Heart left ventricle (tissue), 16 donors: ENCODE data around the gene PLK3. TPM values are rescaled to one million over a fixed set of nuclear protein-coding genes. Genes with fewer than 3 reads are reported as not detected.

Source experiments
- ATAC-seq, 4 donors: fragments of 200-7000 bp; cut with Tn5 transposase; one replicate each; pipeline ENCODE4 v1.9.1; 2020 to 2022; ENCODE audit warnings: moderate library complexity in 4 of 4, mild to moderate bottlenecking in 3 of 4, moderate number of reproducible peaks in 1 of 4
- DNase-seq, 5 donors: peaks; one replicate each; pipeline ENCODE4 v3.0.0-alpha.2; 2020
- H3K27ac ChIP-seq, 12 donors: fragments of 200-600 bp; sonication (generic) in 4 of 12; one replicate each; pipeline versions ENCODE4 v1.5.0 to v1.8.0; 2016 to 2022; ENCODE audit warnings: mild to moderate bottlenecking in 2 of 12
- H3K27me3 ChIP-seq, 9 donors: fragments of 200-600 bp; sonication (generic) in 2 of 9; one replicate each; pipeline versions ENCODE4 v1.5.1 to v1.8.0; 2016 to 2022; ENCODE audit warnings: mild to moderate bottlenecking in 3 of 9
- H3K36me3 ChIP-seq, 9 donors: fragments of 200-600 bp; sonication (generic) in 2 of 9; one replicate each; pipeline versions ENCODE4 v1.5.0 to v1.8.0; 2018 to 2022; ENCODE audit warnings: mild to moderate bottlenecking in 2 of 9
- H3K4me1 ChIP-seq, 12 donors: fragments of 200-600 bp; sonication (generic) in 4 of 12; one replicate each; pipeline versions ENCODE4 v1.5.0 to v1.8.0; 2016 to 2022; ENCODE audit warnings: mild to moderate bottlenecking in 3 of 12
- H3K4me3 ChIP-seq, 12 donors: fragments of 200-600 bp; sonication (generic) in 4 of 12; one replicate each; pipeline versions ENCODE4 v1.5.0 to v1.8.0; 2017 to 2022; ENCODE audit warnings: mild to moderate bottlenecking in 9 of 12, moderate library complexity in 4 of 12
- H3K9me3 ChIP-seq, 12 donors: fragments of 200-600 bp; sonication (generic) in 4 of 12; one replicate each; pipeline versions ENCODE4 v1.5.0 to v1.8.0; 2016 to 2022; ENCODE audit warnings: mild to moderate bottlenecking in 1 of 12
- POLR2A ChIP-seq, 2 donors: fragments of 450-650 bp; IDR thresholded peaks; one replicate each; pipeline ENCODE4 v1.6.1; 2017; ENCODE audit warnings: antibody characterized with exemption in 2 of 2, mild to moderate bottlenecking in 2 of 2, moderate library complexity in 2 of 2
- WGBS, 4 donors: extraction: QIAGEN DNeasy Blood & Tissue Kit in 2 of 4; methylation state at CpG; one replicate each; pipeline versions ENCODE4 v1.1.5 to v1.1.7; 2013 to 2018; 5-methylcytosine and 5-hydroxymethylcytosine counted together
- intact Hi-C, 10 donors: fragments of 100-400 bp; cut with DNase I; formaldehyde crosslinking; loops; one replicate each; pipeline versions ENCODE4 v1.11.1 to v1.14.2; 2022
- polyA plus RNA-seq, 2 donors: library from polyadenylated mRNA; stranded (reverse); fragments of 200-250 nt; gene quantifications; one replicate each; pipeline ENCODE4 v1.2.3, GENCODE V29; 2013
- total RNA-seq, 9 donors: library from RNA; depleted of rRNA in 2 of 9; stranded (reverse); fragments of >200 nt in 2 of 9; fragmentation: NEBNext Ultra II Directional in 3 of 9; extraction: Animal tissue kit (Norgen Biotek cat#: 25700) in 3 of 9; gene quantifications; one replicate each; pipeline versions ENCODE4 v1.1.0 to v1.2.4, GENCODE V29; 2016 to 2023
- TF ChIP-seq, protein P1 (sequence below), 12 donors: fragments of 200-600 bp; sonication (generic) in 4 of 12; IDR thresholded peaks; one replicate each; pipeline versions ENCODE4 v1.5.0 to v1.8.0; 2018 to 2022; ENCODE audit warnings: antibody characterized with exemption in 12 of 12, mild to moderate bottlenecking in 5 of 12
- donor health status: ischemic (EF 13 %, LVEDD 7.1; RV severe dilation, severe dysfunction).
- donor health status: healthy with polysubstance abuse.
- donor health status: DM: no; HTN: yes; CAD: no.
- donor health status: DM: no; HTN: no; CAD: no.
- donor health status: ischemic (EF 25% LVEDD 6.9; RV normal size, moderate dysfunction).
- donor health status: ischemic (EF 25% LVEDD 5.7; RV mildly dilated, moderate dysfunction).
- donor health status: healthy.
- donor health status: DM: yes; HTN: yes; CAD: no.
- donor health status: ischemic (EF 35%, LVEDD 5.7; RV mildly dilated, moderate dysfunction).
- donor health status: nonischemic (EF 11% LVEDD 7.7; RV severe dilation, severe dysfunction).
- donor health status: DM: yes; HTN: yes; CAD: no.
- donor health status: PGD.
- donor health status: ischemic (EF 29% LVEDD 5.4; RV normal size, mild dysfunction).
- donor health status: nonischemic (EF 23%, LVEDD 6.1; RV moderate dilation, normal function).

The PLK3 gene
- total and polyA plus RNA-seq, 11 donors = 4.5 to 17.9 (median 6.6) TPM

GRCh38 chr1:44806704-44807363 lies 6.7 kb downstream of the PLK3 start, which contains the start of gene DYNLT4:
Gene DYNLT4 (minus strand): TSS chr1:44807351. CDS start chr1:44806668, 683 bp downstream.
- TF ChIP-seq, protein P1, sequence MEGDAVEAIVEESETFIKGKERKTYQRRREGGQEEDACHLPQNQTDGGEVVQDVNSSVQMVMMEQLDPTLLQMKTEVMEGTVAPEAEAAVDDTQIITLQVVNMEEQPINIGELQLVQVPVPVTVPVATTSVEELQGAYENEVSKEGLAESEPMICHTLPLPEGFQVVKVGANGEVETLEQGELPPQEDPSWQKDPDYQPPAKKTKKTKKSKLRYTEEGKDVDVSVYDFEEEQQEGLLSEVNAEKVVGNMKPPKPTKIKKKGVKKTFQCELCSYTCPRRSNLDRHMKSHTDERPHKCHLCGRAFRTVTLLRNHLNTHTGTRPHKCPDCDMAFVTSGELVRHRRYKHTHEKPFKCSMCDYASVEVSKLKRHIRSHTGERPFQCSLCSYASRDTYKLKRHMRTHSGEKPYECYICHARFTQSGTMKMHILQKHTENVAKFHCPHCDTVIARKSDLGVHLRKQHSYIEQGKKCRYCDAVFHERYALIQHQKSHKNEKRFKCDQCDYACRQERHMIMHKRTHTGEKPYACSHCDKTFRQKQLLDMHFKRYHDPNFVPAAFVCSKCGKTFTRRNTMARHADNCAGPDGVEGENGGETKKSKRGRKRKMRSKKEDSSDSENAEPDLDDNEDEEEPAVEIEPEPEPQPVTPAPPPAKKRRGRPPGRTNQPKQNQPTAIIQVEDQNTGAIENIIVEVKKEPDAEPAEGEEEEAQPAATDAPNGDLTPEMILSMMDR (IDR thresholded peaks at IDR 0.05) = no peak
- peak in 1 of 2 donors; percentile 63 for TF ChIP-seq POLR2A (IDR thresholded peaks at IDR 0.05)
- Histone ChIP-seq H3K9me3 (no peaks in the 10 kb centered on the region), H3K36me3 (peaks cover 0 to 51% (median 40%) of the 10 kb centered on the region in 9 donors), H3K4me1 (peaks cover 14 to 99% (median 86%) of the 10 kb centered on the region in 12 donors), H3K4me3 (peak within 1 kb of the TSS in 10 of 12 donors; percentile 27 to 59 (median 44)), H3K27ac (peak within 1 kb of the TSS; percentile 91 to 100 (median 99)), H3K27me3 (no peaks in the 10 kb centered on the region)
- intact Hi-C loops = loop anchor here in 1 of 10 donors (10.0 kb wide), 1 partner anchor 498 kb away; no protein-coding TSS in a partner anchor
- 30 to 54% (median 44%) methylated on average over 6 to 7 of the region's 7 CpGs for WGBS, 4 donors
- ATAC-seq (no peak), DNase-seq (peak in 2 of 5 donors; percentile 19 to 39)

- WGBS, 4 donors = 11 to 20% (median 14%) methylated on average over 7 to 16 of the region's 16 CpGs
- H3K4me3 ChIP-seq = peak overlapping the region in 10 of 12 donors; percentile 27 to 59 (median 44)
- peak; percentile 85 to 88 (median 86) for ATAC-seq
- no peaks in the 10 kb centered on the region for H3K9me3 ChIP-seq
- peak overlapping the region; percentile 91 to 100 (median 99) for H3K27ac ChIP-seq
- intact Hi-C loops = loop anchor here in 1 of 10 donors (10.0 kb wide), 1 partner anchor 497 kb away; no protein-coding TSS in a partner anchor
- TF ChIP-seq, protein P1 (IDR thresholded peaks at IDR 0.05) = no peak
- no peak for TF ChIP-seq POLR2A (IDR thresholded peaks at IDR 0.05)
- H3K36me3 ChIP-seq = peaks cover 0 to 44% (median 40%) of the 10 kb centered on the region in 9 donors
- no peaks in the 10 kb centered on the region for H3K27me3 ChIP-seq
- DNase-seq = peak; percentile 97 to 99 (median 98)
- peaks cover 14 to 98% (median 84%) of the 10 kb centered on the region in 12 donors for H3K4me1 ChIP-seq
Observed at GRCh38 chr1:44807364-44808062, 7.3 kb downstream of the PLK3 start.

GRCh38 chr1:44808063-44808937 lies 8.1 kb downstream of the PLK3 start, which contains the start of gene BTBD19:
Gene BTBD19 (plus strand): TSS chr1:44808523. CDS start chr1:44808821, 298 bp downstream.
- peaks cover 0 to 36% (median 32%) of the 10 kb centered on the region in 9 donors for H3K36me3 ChIP-seq
- peaks cover 14 to 96% (median 79%) of the 10 kb centered on the region in 12 donors for H3K4me1 ChIP-seq
- intact Hi-C loops = loop anchor here in 1 of 10 donors (10.0 kb wide), 1 partner anchor 497 kb away; no protein-coding TSS in a partner anchor
- WGBS, 4 donors = 31 to 53% (median 44%) methylated on average over 19 to 23 of the region's 23 CpGs
- H3K4me3 ChIP-seq = peak within 1 kb of the TSS in 10 of 12 donors; percentile 27 to 59 (median 44)
- no peaks in the 10 kb centered on the region for H3K27me3 ChIP-seq
- TF ChIP-seq, protein P1 (IDR thresholded peaks at IDR 0.05) = no peak
- peak in 1 of 2 donors; percentile 61 for TF ChIP-seq POLR2A (IDR thresholded peaks at IDR 0.05)
- peak; percentile 35 to 70 (median 47) for ATAC-seq
- no peaks in the 10 kb centered on the region for H3K9me3 ChIP-seq
- peak within 1 kb of the TSS; percentile 91 to 100 (median 99) for H3K27ac ChIP-seq
- DNase-seq = peak; percentile 89 to 92 (median 90)
